ENCODE measurements around the gene AKAP13.

Gene AKAP13

DNA sequence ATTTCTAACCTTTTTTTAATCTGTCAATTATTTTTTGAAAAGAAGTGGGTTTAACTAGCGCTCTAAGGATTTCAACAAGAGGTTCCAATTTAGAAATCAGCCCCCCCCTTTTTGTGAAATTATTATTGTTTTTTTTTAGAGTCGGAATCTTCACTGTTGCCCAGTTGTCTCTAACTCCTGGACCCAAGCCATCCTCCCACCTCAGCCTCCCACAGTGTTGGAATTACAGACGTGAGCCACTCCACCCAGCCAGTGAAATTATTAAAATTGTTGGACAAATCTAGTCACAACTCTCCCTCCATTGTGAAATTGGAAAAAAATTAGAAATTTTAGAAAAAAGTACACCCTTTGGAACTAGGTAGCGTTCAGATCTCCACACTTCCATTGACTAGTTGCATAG is 2.5 kb downstream of the AKAP13 start:
- DNase-seq (ENCODE audit: low read depth in 2 of 2), result no peak

- no peak for DNase-seq (ENCODE audit: low read depth in 2 of 2)
These were observed 3.2 kb downstream of the AKAP13 start for GRCh38 chr15:85383470-85384148.

- DNase-seq (ENCODE audit: low read depth in 2 of 2), result no peak
These were observed 5.9 kb downstream of the AKAP13 start for GRCh38 chr15:85386261-85386660.

DNA sequence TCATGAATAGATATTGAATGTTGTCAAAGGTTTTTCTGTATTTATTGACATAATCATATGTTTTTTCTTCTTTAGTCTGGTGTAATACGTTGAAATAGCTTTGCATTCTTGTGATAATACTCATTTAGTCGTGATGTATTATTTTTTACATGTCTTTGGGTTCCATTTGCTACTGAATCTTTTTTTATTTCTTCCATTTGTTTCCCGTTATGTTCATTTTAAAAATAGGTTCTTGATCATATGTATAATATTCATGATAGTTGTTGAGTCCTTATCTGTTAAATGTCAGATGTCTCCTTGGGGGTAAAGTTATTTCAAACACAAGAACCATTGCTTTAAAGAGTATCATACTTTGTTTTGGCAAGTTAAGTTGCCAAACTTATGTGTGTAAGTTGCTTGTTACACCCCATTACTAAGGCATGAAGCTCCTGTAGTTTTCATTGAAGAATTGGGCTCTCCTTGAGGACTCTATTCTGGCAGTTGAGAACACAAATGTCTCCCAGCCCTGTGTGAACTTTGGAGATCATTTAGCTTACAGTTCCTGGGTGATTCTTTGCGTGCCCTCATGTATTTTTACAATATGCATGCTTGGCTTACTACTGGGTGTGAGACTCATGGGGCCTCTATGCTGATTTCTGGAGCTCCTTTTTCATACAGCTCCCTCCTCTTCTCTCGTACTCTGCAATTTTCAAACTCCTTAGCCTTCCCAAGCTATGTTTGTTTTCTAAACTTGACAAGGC is 8.3 kb downstream of the AKAP13 start:
- DNase-seq (ENCODE audit: low read depth in 2 of 2), result no peak

- DNase-seq (ENCODE audit: low read depth in 2 of 2), result no peak
These were observed 8.9 kb downstream of the AKAP13 start for GRCh38 chr15:85389306-85389650.

DNA sequence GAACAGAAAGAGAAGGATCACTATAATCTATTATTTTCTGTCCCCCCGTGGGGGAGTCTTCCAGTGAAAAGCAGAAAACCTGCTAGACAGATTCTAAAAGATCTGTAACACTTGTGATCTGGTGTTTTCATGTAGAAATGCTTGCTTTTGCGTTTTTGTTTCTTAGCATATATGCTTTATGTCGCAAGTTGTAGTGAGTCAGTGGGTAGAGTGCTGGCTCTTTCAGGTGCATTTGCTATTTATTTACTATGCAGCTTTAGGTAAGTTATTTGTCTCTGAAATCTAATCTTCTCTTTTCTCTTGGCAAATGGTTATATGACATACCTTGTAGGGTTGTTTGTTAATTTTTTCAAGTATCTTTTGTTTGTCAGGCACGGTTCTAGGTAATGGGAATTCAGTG is 9.4 kb downstream of the AKAP13 start:
- DNase-seq (ENCODE audit: low read depth in 2 of 2), result no peak

DNA sequence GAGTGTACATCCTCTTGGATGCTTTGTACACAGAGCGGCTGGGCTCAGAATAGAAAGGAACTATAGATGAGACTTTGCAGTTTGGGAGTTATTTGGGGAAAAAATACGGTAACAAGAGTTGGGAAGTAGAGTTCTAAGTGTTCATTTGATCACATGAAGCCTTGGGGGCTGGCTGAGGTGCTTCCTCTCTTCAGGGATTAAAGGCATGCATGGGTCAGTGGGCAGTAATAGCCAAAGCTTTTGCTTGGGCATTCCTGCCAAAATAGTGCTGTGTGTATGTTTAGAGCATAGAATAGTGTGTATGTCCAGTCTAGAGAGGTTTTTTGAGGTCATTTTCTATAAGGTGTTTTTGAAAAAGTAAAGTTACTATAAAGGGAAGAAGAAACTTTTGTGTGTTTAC is 12.8 kb downstream of the AKAP13 start:
- no peak for DNase-seq (ENCODE audit: low read depth in 2 of 2)

DNA sequence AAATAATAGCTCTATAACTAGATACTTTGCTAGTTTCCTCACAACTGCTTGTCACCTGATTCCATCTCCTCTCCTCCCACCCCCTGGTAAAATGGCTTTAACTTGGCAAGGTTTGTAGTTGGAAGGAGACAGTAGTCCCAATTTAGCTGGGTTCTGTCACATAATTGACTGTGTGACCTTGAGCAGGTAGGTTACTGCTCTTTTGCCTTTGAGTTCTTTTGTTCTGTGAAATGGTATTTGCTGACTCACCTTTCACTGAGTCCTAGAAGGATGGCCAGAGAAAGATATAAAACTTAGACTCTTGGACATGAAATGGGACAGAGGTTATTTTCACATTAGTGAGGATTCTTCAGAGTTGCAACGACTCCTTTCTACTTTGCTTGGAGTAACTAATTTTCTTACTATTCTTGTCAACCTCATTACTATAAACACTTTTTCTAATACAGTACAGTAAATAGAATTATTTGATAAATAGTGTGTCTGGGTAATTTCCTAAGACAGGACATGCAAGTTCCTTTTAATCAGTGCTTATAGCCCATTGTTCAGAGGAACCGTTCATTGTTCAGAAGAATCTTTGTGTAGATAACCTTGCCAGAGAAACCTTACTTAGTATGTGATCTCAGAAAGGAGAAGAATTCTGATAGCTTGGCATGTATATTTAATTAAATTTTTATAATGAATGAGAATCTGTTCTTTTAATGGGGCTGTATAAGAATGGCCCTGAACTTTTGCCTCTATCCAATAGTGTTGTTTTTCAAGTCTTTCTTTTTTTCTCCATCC is 14.3 kb downstream of the AKAP13 start:
- DNase-seq (ENCODE audit: low read depth in 2 of 2), result no peak

DNA sequence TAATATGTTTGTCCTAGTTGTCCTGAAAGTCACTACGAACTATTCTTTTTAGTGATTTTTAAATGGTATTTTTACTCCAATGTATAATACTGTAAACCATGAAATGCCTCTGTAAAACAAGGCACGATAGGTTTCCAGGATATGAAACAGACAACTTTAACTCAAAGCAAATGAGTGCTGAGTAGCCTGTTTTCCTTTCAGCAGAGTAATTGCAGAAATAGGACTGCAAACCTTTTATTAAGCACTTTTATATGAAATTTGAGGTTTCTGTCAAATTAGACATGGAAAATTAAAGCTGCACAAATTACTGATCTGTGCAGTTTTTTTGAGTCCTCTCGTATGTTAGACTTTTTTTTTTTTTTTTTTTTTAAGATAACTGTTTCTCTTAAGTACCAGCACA is 16.2 kb downstream of the AKAP13 start:
- DNase-seq (ENCODE audit: low read depth in 2 of 2), result no peak

DNA sequence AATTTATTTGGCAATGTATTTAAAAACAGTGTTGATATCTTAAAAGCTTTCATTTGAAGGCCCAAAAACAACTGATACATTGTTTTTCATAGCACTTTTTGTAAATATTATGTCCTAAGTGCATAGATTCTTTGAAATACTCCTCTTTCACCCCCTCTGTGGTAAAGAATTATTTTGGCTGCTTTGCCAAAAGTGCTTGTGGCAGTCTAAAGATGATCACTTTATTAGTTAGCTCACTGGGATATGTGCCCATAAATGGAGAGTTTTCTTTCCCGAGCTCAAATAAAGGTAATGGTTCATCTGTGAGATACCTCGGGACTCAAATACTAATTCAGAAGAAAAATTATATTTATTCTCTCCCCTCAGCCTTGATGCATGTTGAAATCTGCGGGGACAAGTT is 16.7 kb downstream of the AKAP13 start:
- no peak for DNase-seq (ENCODE audit: low read depth in 2 of 2)

GRCh38 chr15:85397926-85398325 is 17.5 kb downstream of the AKAP13 start:
- no peak for DNase-seq (ENCODE audit: low read depth in 2 of 2)

DNA sequence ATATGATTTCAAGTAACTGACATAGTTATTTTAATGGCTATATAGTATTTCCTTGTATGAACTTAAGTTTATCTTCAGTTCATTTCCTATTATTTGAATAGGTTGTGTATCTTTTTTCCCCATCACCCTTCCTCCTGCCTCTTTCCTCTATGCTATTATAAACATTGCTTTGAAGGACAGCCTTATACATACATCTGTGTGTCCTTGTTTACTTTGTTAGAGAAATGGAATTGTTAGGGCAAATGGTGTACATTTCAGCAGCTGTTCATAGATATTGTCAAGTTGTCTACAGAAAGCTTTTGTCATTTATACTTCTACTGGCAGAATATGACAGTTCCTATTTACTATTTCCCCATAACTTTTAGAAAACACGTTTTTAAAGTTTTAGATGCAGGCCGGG is 18.4 kb downstream of the AKAP13 start:
- DNase-seq (ENCODE audit: low read depth in 2 of 2), result no peak

DNA sequence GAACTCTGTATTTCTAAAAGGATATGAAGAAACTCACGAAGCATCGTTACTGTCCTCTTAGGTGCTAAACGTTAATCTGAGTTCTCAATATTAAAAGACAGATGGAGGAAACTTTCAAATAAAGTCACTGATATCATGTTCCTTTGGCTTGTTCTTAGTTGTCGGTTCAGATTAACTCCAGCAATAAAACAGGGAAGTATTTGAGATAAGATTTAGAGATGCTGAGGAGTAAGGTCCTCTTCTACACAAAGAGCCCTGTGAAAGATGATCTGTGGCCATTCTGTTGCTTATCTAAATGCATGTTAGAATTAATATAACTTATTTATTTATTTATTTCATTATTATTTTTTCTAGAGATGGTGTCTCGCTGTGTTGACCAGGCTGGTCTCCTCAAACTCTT is 19.2 kb downstream of the AKAP13 start:
- DNase-seq (ENCODE audit: low read depth in 2 of 2), result no peak

- DNase-seq (ENCODE audit: low read depth in 2 of 2), result no peak
These were observed 20.2 kb downstream of the AKAP13 start for GRCh38 chr15:85400606-85401005.

DNA sequence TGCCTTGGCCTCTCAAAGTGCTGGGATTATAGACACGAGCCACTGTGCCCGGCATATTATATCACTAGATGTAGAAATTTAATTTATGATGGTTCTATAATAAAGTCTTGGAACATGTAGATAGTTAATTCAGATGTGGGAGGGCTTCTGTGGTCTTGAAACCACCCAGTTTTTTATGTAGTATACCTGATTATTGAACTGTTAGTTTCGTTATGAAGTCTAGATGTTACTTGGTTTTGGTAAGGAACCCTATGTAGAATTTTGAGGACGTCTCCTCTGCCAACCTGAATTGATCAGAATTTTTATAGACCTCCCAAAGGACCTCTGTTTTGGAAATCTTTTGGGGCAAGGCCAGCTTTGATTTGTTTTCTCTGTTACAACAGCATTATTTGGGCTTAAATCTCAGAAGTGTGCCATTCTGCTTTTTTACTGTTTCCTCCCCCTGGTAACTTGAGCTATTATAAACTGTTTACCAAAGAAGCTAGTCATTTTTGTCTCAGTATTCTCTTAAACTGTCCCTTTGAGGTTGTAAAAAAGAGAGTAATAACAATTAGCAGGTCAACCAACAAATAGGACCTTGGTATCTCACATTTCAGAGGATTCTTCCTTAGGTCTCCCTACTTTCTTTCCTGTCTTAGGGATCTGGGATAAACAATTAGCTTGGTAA is 20.8 kb downstream of the AKAP13 start:
- DNase-seq (ENCODE audit: low read depth in 2 of 2), result no peak

- DNase-seq (ENCODE audit: low read depth in 2 of 2), result no peak
These were observed 21.9 kb downstream of the AKAP13 start for GRCh38 chr15:85402195-85402881.

GRCh38 chr15:85403745-85404144 is 23.3 kb downstream of the AKAP13 start:
- no peak for DNase-seq (ENCODE audit: low read depth in 2 of 2)

- no peak for DNase-seq (ENCODE audit: low read depth in 2 of 2)
These were observed 23.9 kb downstream of the AKAP13 start for GRCh38 chr15:85404176-85404917.

- DNase-seq (ENCODE audit: low read depth in 2 of 2), result no peak
These were observed 24.8 kb downstream of the AKAP13 start for GRCh38 chr15:85404918-85405866.

DNA sequence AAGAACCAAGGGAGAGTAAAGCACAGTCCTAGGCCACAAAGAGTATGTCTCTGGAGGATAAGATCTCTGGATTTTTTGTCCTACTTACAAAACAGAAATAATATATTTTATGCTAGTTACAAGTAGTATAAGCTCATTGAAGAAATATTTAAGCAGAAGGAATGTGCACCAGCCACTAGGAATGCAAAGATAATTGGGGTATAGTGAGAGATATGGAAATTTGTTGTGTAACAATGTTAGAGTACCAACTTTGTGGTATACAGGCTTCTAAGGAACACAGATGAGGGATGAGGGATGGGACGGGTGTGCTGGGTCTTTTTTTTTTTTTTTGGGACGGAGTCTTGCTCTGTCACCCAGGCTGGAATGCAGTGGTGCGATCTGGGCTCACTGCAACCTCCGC is 26.5 kb downstream of the AKAP13 start:
- DNase-seq (ENCODE audit: low read depth in 2 of 2), result no peak
